Endothelial cell of umbilical vein (primary cell): ENCODE measurements around the gene BTN3A1. TPM values are rescaled to one million over a fixed set of nuclear protein-coding genes. Genes with fewer than 3 reads are reported as not detected.

Experiments used
- BruUV-seq: library from RNA; stranded (reverse); fragments of 400-500 nt; replicated peaks from 2 replicates; lab custom pipeline; 2021; lab: Mats Ljungman, UMichigan
- CTCF ChIA-PET: fragments of 300-600, 350-600 bp; sonication (Branson Sonifier 250); formaldehyde crosslinking; loops from one replicate; lab custom pipeline; 2021; ENCODE audit warnings: antibody characterized with exemption, inconsistent platforms; lab: Charles Lee
- POLR2A ChIA-PET: fragments of 300-600, 350-600 bp; sonication (Branson Sonifier 250); formaldehyde crosslinking; loops from one replicate; lab custom pipeline; 2021; ENCODE audit warnings: antibody characterized with exemption, inconsistent platforms; lab: Charles Lee
- DNase-seq: peaks from one replicate; pipeline ENCODE4 v3.0.0-alpha.2; 2011; ENCODE audit warnings: low read depth, low spot score
- FAIRE-seq: peaks from 2 replicates; lab custom pipeline; 2011; peaks lifted over from hg19 to GRCh38; lab: Jason Lieb, UNC
- H2AFZ ChIP-seq: 2 replicates; pipeline ENCODE4 v1.6.0; 2012; ENCODE audit warnings: low read depth, low read length, control low read depth, inconsistent platforms
- H3K27ac ChIP-seq: 2 replicates; pipeline ENCODE4 v1.5.1; 2011; ENCODE audit warnings: low read depth, mild to moderate bottlenecking, control low read depth, low read length, moderate library complexity; ENCODE audit not compliant: insufficient read depth
- H3K27me3 ChIP-seq, 2 experiments: 2 replicates each; pipeline versions ENCODE4 v1.6.0 to v1.6.1; 2011; ENCODE audit warnings: low read length in 2 of 2, mixed read lengths in 1 of 2; ENCODE audit not compliant: control insufficient read depth in 2 of 2, insufficient read depth in 2 of 2
- H3K36me3 ChIP-seq, 2 experiments: 2 replicates in 1 of 2; 3 replicates in 1 of 2; pipeline ENCODE4 v1.5.1; 2011; ENCODE audit warnings: low read length in 2 of 2, mild to moderate bottlenecking in 1 of 2, moderate library complexity in 1 of 2; ENCODE audit not compliant: control insufficient read depth in 2 of 2, insufficient read depth in 2 of 2; ENCODE audit errors: extremely low read depth in 1 of 2
- H3K4me1 ChIP-seq: 3 replicates; pipeline ENCODE4 v1.5.1; 2011; ENCODE audit warnings: mild to moderate bottlenecking, low read length; ENCODE audit not compliant: control insufficient read depth, insufficient read depth; ENCODE audit errors: extremely low read depth
- H3K4me2 ChIP-seq: 2 replicates; pipeline ENCODE4 v1.6.1; 2011; ENCODE audit warnings: low read length, control low read depth, mixed read lengths; ENCODE audit not compliant: insufficient read depth
- H3K4me3 ChIP-seq, 3 experiments: fragments of 200-600 bp in 1 of 3; sonication (generic), shearing (Covaris generic) in 1 of 3; replicated peaks in 1 of 3; 2 replicates each; pipeline ENCODE4 v1.5.1; 2011 to 2016; ENCODE audit warnings: control low read depth in 3 of 3, low read length in 3 of 3, mild to moderate bottlenecking in 2 of 3, inconsistent platforms in 1 of 3, low read depth in 1 of 3, moderate library complexity in 1 of 3; ENCODE audit not compliant: insufficient read depth in 1 of 3
- H3K79me2 ChIP-seq: 2 replicates; pipeline ENCODE4 v1.6.0; 2012; ENCODE audit warnings: low read length, inconsistent platforms; ENCODE audit not compliant: control insufficient read depth, insufficient read depth
- H3K9ac ChIP-seq: replicated peaks from 2 replicates; pipeline ENCODE3; 2011; ENCODE audit warnings: low read length, control low read depth; ENCODE audit not compliant: insufficient read depth; ENCODE audit errors: extremely low read depth
- H3K9me1 ChIP-seq: replicated peaks from 3 replicates; pipeline ENCODE4 v1.6.0; 2011; ENCODE audit warnings: mild to moderate bottlenecking, low read length; ENCODE audit not compliant: control insufficient read depth, insufficient read depth; ENCODE audit errors: extremely low read depth
- H3K9me3 ChIP-seq: replicated peaks from 2 replicates; pipeline ENCODE4 v1.5.1; 2012; ENCODE audit warnings: low read length, inconsistent platforms; ENCODE audit not compliant: control insufficient read depth, insufficient read depth
- H4K20me1 ChIP-seq: replicated peaks from 2 replicates; pipeline ENCODE3; 2011; ENCODE audit warnings: mild to moderate bottlenecking, low read length; ENCODE audit not compliant: control insufficient read depth, insufficient read depth; ENCODE audit errors: extremely low read depth
- EZH2 ChIP-seq: IDR thresholded peaks from 2 replicates; pipeline ENCODE4 v1.6.1; 2012; ENCODE audit warnings: borderline replicate concordance, low read depth, mild to moderate bottlenecking, moderate library complexity, low read length, inconsistent platforms; ENCODE audit not compliant: severe bottlenecking
- FOS ChIP-seq: IDR thresholded peaks from 2 replicates; pipeline ENCODE4 v1.6.1; 2011; ENCODE audit warnings: mild to moderate bottlenecking, low read length, moderate library complexity, borderline replicate concordance; ENCODE audit not compliant: insufficient read depth
- GATA2 ChIP-seq: IDR thresholded peaks from 2 replicates; pipeline ENCODE4 v1.7.0; 2011; ENCODE audit warnings: low read depth, mild to moderate bottlenecking, moderate library complexity, mixed read lengths, low read length; ENCODE audit not compliant: insufficient read length, insufficient read depth
- JUN ChIP-seq: IDR thresholded peaks from 2 replicates; pipeline ENCODE4 v1.6.1; 2011; ENCODE audit warnings: borderline replicate concordance, low read depth; ENCODE audit not compliant: insufficient read length, insufficient read depth
- MYC ChIP-seq: IDR thresholded peaks from one replicate; pipeline ENCODE4 v1.6.1; 2011; ENCODE audit warnings: mild to moderate bottlenecking, low read depth, low read length
- POLR2A ChIP-seq: IDR thresholded peaks from 2 replicates; pipeline ENCODE4 v1.6.1; 2012; ENCODE audit warnings: low read depth, mild to moderate bottlenecking, control low read depth, low read length
- POLR2AphosphoS5 ChIP-seq: IDR thresholded peaks from 2 replicates; pipeline ENCODE4 v1.6.1; 2012; ENCODE audit warnings: low read depth, mild to moderate bottlenecking, control low read depth, low read length, moderate library complexity; ENCODE audit not compliant: insufficient read depth
- dilution Hi-C: fragments of 300-500 bp; cut with MboI; formaldehyde crosslinking; loops from one replicate; pipeline ENCODE4 v1.15.0; 2019; ENCODE audit warnings: low sequenced_read_pairs; ENCODE audit not compliant: extremely low pct_ligation_motif_present
- intact Hi-C: fragments of 100-400 bp; cut with micrococcal nuclease; formaldehyde crosslinking; loops from one replicate; pipeline ENCODE4 v1.10.0; 2022
- polyA plus RNA-seq, 4 experiments: library from polyadenylated mRNA; depleted of rRNA in 3 of 4; stranded (reverse) in 3 of 4; unstranded in 1 of 4; fragments of >200 nt; gene quantifications; 2 replicates each; pipeline versions ENCODE4 v1.2.1 to v1.2.3, GENCODE V29; 2011 to 2012; ENCODE audit warnings: missing spikeins in 1 of 4
- total RNA-seq: library from RNA; stranded (reverse); gene quantifications from 2 replicates; pipeline ENCODE4 v1.2.3, GENCODE V29; 2021
- TF ChIP-seq, protein P1 (sequence below): IDR thresholded peaks from 2 replicates; pipeline ENCODE4 v1.6.1; 2011; ENCODE audit not compliant: insufficient read depth, insufficient read length
- TF ChIP-seq, protein P2 (sequence below), 2 donors: IDR thresholded peaks; 1 replicate in 1 of 2; 2 replicates in 1 of 2; pipeline ENCODE4 v1.5.1; 2011; ENCODE audit warnings: low read length in 2 of 2, mild to moderate bottlenecking in 2 of 2, moderate library complexity in 2 of 2, control low read depth in 1 of 2, inconsistent platforms in 1 of 2, low read depth in 1 of 2; ENCODE audit not compliant: insufficient read depth in 1 of 2; ENCODE audit errors: extremely low read depth in 1 of 2

The BTN3A1 gene
- total and polyA plus RNA-seq, 2 donors (not counting 3 experiments of a cell fraction or from before 2014, with no cell fraction given) = 7.6 to 12.1 TPM

DNA sequence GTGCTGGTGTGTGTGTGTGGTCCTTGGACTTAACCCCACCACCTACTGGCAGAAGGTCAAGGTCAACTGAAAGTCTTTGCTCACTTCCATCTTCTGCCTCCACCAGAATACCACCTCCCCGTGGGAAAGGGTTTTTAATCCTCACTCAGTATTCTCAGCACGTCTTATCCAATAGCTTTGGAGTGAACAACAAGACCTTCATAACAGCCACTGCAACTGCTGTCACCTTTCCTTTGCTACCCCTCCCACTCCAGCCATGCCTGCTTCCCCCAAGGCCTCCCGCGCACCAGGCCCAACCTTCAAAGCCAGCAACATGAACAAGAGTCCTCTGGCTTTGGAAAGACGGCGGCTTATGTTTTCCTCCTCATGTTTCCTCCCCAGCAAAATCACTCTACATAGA, 20.0 kb upstream of the BTN3A1 start:
- Histone ChIP-seq H3K27me3 (no peaks in the 10 kb centered on the region), H3K9me3 (no peaks in the 10 kb centered on the region), H3K4me2 (no peak overlapping the region), H4K20me1 (no peaks in the 10 kb centered on the region), H3K4me3 (no peak overlapping the region), H3K79me2 (no peaks in the 10 kb centered on the region), H2AFZ (no peak overlapping the region), H3K9me1 (no peaks in the 10 kb centered on the region), H3K27ac (no peak overlapping the region), H3K36me3 (no peaks in the 10 kb centered on the region), H3K4me1 (peaks cover 7% of the 10 kb centered on the region), H3K9ac (no peak overlapping the region)
- FAIRE-seq (no peak), DNase-seq (no peak)
- dilution Hi-C loops = no loop called here
- TF ChIP-seq GATA2 (no peak), POLR2AphosphoS5 (no peak), EZH2 (no peak), JUN (no peak), MYC (no peak), FOS (no peak), POLR2A (no peak)
- TF ChIP-seq, protein P1, sequence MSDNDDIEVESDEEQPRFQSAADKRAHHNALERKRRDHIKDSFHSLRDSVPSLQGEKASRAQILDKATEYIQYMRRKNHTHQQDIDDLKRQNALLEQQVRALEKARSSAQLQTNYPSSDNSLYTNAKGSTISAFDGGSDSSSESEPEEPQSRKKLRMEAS = no peak
- TF ChIP-seq, protein P2, sequence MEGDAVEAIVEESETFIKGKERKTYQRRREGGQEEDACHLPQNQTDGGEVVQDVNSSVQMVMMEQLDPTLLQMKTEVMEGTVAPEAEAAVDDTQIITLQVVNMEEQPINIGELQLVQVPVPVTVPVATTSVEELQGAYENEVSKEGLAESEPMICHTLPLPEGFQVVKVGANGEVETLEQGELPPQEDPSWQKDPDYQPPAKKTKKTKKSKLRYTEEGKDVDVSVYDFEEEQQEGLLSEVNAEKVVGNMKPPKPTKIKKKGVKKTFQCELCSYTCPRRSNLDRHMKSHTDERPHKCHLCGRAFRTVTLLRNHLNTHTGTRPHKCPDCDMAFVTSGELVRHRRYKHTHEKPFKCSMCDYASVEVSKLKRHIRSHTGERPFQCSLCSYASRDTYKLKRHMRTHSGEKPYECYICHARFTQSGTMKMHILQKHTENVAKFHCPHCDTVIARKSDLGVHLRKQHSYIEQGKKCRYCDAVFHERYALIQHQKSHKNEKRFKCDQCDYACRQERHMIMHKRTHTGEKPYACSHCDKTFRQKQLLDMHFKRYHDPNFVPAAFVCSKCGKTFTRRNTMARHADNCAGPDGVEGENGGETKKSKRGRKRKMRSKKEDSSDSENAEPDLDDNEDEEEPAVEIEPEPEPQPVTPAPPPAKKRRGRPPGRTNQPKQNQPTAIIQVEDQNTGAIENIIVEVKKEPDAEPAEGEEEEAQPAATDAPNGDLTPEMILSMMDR (IDR thresholded peaks at IDR 0.05; ENCODE audit: extremely low read depth in 1 of 2, insufficient read depth in 1 of 2, low read depth in 1 of 2, low read length in 2 of 2) = no peak
- ChIA-PET CTCF (no interaction called here), POLR2A (no interaction called here)
- BruUV-seq = no TSS peak
- intact Hi-C loops = no loop called here
